A549 treated with DMSO at 1 μM for 4 hours (cell line): ENCODE results near the gene SIRT5. TPM values are rescaled to one million over a fixed set of nuclear protein-coding genes. Genes with fewer than 3 reads are reported as not detected.

Experiments
- total RNA-seq: library from RNA; stranded (reverse); fragments of 200-300 nt; extraction: Qiagen RNA extraction; gene quantifications from 5 replicates; pipeline ENCODE4 v1.2.3, GENCODE V29; 2022; ENCODE audit warnings: low read depth

Gene SIRT5
- total RNA-seq = 3.3 to 4.9 TPM (median 4.1 TPM) in 5 replicates

GRCh38 chr6:13574571-13575376 is at the start of gene SIRT5:
Gene SIRT5, plus strand, starts transcription at chr6:13574601. Its CDS starts 9,510 bp downstream, at chr6:13584111.

GRCh38 chr6:13614926-13615791 is 40.8 kb downstream of the SIRT5 start, which contains the start of gene NOL7:
Gene NOL7, plus strand, starts transcription at chr6:13615335. Its CDS starts 24 bp downstream, at chr6:13615359.

Other genes with a start within 250 kb of the SIRT5 start
- 31.1 to 38.3 TPM (median 33.5 TPM) in 5 replicates for gene TBC1D7, start 246.1 kb upstream of the SIRT5 start, total RNA-seq
- 2.2 to 3.1 TPM (median 2.6 TPM) in 5 replicates for gene GFOD1, start 87.0 kb upstream of the SIRT5 start, total RNA-seq
- gene NOL7, start 40.7 kb downstream of the SIRT5 start, total RNA-seq = 70.1 to 73.8 TPM (median 72.0 TPM) in 5 replicates
- gene RANBP9, start 137.2 kb downstream of the SIRT5 start, total RNA-seq = 11.8 to 16.5 TPM (median 14.4 TPM) in 5 replicates
- gene MCUR1, start 240.0 kb downstream of the SIRT5 start, total RNA-seq = 8.4 to 15.7 TPM (median 14.3 TPM) in 5 replicates